K562 treated with DMSO at 1 percent for 24 hours (cell line): ENCODE data around the gene TBX20. TPM values are rescaled to one million over a fixed set of nuclear protein-coding genes. Genes with fewer than 3 reads are reported as not detected.

Experiments used
- total RNA-seq: library from RNA; unstranded; fragments of 300-600 nt; gene quantifications from 2 replicates; pipeline ENCODE4 v1.2.3, GENCODE V29; 2022; ENCODE audit warnings: low read depth; ENCODE audit not compliant: insufficient read depth

The TBX20 gene, protein sequence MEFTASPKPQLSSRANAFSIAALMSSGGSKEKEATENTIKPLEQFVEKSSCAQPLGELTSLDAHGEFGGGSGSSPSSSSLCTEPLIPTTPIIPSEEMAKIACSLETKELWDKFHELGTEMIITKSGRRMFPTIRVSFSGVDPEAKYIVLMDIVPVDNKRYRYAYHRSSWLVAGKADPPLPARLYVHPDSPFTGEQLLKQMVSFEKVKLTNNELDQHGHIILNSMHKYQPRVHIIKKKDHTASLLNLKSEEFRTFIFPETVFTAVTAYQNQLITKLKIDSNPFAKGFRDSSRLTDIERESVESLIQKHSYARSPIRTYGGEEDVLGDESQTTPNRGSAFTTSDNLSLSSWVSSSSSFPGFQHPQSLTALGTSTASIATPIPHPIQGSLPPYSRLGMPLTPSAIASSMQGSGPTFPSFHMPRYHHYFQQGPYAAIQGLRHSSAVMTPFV
- not detected in 2 replicates for total RNA-seq

DNA sequence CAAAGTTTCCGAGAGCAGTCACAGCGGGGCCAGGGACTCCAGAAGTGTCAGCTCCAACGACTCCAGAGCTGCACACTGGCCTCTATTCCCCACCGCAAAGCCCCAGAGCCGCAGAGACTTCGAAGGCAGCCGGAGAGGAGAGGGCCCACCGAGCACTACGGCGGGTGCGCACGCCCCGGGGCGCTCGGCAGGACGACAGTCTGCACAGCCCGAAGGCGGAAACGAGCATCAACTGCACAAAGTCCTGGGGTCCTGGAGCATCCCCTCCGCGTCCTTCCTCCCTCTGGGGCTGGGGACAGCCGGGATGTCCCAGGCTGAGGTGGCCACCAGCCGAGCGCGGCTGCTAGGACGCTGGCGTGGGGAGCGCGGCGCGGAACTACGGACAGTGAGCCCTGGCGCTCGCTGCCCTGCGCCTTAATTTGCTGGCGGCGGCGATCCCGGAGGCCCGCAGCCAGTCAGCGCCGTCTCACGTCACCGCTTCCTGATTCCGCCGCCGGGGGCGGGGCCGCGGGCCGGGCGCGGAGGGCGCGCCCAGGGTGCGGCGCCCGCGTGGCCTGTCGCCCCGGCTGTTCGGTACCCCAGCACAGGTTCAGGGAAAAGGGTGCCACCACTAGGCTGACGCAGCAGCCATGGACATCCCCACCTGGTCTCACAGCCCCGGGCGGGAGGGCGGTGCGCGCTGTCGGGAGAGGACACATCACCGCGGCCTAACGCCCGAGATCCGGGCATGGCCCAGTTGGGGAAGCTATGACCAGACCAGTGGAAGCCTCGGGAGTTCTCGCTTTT lies at the start of gene TBX20:
Gene TBX20 (minus strand): TSS at position 391 of the 786 bp plus-strand sequence. CDS start 480 bp downstream, outside the sequence.

Other genes starting within 250 kb of the TBX20 start
- 11.6 and 14.4 TPM in 2 replicates for gene DPY19L1, start 216.6 kb downstream of the TBX20 start, total RNA-seq